Activated CD4-positive, alpha-beta T cell treated with anti-CD3 and anti-CD28 coated beads for 4 hours (primary cell): ENCODE measurements around the gene SNRPA1.

Experiments
- DNase-seq, 2 donors: peaks; one replicate each; pipeline ENCODE4 v3.0.0-alpha.2; 2020

SNRPA1 gene

DNA sequence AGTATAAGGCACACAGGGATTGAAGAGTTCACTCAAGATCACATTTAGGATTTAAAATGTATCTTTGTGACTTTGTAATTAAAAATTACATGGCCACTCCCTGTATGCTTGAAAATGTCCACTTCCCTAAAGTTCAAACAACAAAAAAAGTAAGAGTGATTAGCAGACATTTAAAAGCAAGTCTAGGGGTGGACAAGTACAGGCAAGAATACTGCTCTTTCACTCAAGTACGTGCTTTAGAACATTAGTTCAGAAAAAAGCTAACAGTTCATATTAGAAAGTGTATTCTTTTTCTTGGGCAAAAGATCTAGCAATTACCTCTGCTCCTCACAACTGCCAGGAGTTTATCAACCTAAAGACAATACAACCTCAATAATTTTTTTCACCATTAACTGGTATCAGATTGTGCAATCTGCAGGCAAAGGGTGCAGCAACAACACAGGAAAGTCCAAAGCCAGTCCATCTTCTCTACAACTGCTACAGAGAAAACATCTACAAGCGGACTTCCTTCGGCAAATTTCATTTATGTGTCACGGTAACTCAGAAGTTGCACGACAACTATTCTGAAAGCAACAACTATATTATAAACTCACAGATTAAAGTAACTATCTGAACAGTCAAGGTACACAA lies 61.3 kb downstream of the SNRPA1 start:
- no peak for DNase-seq

DNA sequence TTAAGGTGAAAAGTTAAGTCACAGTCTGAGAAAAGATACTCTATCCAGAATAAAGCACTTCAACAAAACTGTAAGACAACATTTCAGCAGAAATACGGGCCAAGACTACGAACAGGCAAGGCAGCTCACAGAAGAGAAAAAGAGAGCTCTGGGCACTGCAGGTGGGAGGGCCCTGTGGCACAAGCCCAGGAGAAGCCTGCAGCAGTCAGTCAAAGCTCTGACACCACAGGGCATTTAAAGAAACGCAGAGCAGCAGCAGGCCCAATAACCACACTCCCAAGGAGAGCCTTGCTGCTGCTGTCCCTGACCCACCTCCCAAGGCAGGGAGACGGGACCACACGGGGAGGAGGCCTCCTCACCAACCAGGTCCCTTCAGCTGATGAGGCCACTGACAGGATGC lies 62.4 kb downstream of the SNRPA1 start:
- no peak for DNase-seq
